Fibroblast of lung (primary cell): ENCODE measurements around the gene OFD1.

ENCODE experiments used
- EZH2 ChIP-seq: IDR thresholded peaks from 2 replicates; pipeline ENCODE4 v1.5.1; 2012; ENCODE audit warnings: low read length, control low read depth, mild to moderate bottlenecking; ENCODE audit errors: missing control alignments
- TF ChIP-seq, protein P1 (sequence below), 2 donors: IDR thresholded peaks in 1 of 2; conservative IDR thresholded peaks in 1 of 2; 1 replicate in 1 of 2; 2 replicates in 1 of 2; pipeline ENCODE4 v1.5.1; 2011 to 2012; ENCODE audit warnings: low read length in 2 of 2, control low read depth in 1 of 2, inconsistent platforms in 1 of 2, low read depth in 1 of 2, mild to moderate bottlenecking in 1 of 2

DNA sequence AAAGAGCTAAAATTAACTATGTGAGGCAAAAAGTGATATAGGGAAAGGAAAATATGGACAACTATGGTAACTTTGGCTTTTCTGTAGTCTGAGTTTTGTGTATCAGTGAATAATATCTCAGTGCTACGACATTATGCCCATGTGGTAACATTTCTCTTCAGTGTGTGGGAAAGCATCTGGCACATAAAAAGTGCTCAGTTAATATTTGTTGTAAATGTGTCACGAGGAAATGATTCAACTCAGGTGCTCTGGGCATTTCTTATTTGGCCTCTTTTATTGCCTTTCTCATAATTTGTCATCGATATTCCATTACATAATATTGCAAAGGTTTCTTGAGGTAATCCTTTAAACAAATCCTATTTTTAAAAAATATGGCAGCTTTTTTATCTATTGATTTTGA, 17.6 kb downstream of the OFD1 start:
- TF ChIP-seq, protein P1, sequence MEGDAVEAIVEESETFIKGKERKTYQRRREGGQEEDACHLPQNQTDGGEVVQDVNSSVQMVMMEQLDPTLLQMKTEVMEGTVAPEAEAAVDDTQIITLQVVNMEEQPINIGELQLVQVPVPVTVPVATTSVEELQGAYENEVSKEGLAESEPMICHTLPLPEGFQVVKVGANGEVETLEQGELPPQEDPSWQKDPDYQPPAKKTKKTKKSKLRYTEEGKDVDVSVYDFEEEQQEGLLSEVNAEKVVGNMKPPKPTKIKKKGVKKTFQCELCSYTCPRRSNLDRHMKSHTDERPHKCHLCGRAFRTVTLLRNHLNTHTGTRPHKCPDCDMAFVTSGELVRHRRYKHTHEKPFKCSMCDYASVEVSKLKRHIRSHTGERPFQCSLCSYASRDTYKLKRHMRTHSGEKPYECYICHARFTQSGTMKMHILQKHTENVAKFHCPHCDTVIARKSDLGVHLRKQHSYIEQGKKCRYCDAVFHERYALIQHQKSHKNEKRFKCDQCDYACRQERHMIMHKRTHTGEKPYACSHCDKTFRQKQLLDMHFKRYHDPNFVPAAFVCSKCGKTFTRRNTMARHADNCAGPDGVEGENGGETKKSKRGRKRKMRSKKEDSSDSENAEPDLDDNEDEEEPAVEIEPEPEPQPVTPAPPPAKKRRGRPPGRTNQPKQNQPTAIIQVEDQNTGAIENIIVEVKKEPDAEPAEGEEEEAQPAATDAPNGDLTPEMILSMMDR (conservative IDR thresholded peaks at IDR 0.05 in 1 of 2, IDR thresholded peaks at IDR 0.05 in 1 of 2; ENCODE audit: low read depth in 1 of 2, low read length in 2 of 2): no peak
- TF ChIP-seq EZH2: no peak
